Right atrium auricular region (tissue), 2 donors: ENCODE measurements around the gene MGP. TPM values are rescaled to one million over a fixed set of nuclear protein-coding genes. Genes with fewer than 3 reads are reported as not detected.

Source experiments
- DNase-seq: peaks from one replicate; pipeline ENCODE4 v3.0.0-alpha.2; 2019; ENCODE audit warnings: low spot score
- H3K27ac ChIP-seq, 2 donors: fragments of 200-600 bp; sonication (generic); 1 replicate in 1 of 2; 2 replicates in 1 of 2; pipeline ENCODE4 v1.5.1; 2016 to 2019
- H3K27me3 ChIP-seq, 2 donors: fragments of 200-600 bp; sonication (generic); one replicate each; pipeline versions ENCODE4 v1.5.1 to v1.6.0; 2017 to 2019
- H3K36me3 ChIP-seq: fragments of 200-600 bp; sonication (generic); one replicate; pipeline ENCODE4 v1.5.1; 2016
- H3K4me1 ChIP-seq, 2 donors: fragments of 200-600 bp; sonication (generic); one replicate each; pipeline versions ENCODE4 v1.5.1 to v1.6.0; 2017 to 2019
- H3K4me3 ChIP-seq, 2 donors: fragments of 200-600 bp; sonication (generic); 1 replicate in 1 of 2; 2 replicates in 1 of 2; pipeline ENCODE4 v1.5.1; 2017 to 2019; ENCODE audit warnings: mild to moderate bottlenecking in 1 of 2, moderate library complexity in 1 of 2
- H3K9me3 ChIP-seq, 2 donors: fragments of 200-600 bp; sonication (generic); one replicate each; pipeline ENCODE4 v1.5.1; 2019
- total RNA-seq, 2 donors: library from RNA; depleted of rRNA; stranded (reverse); fragments of >200 nt; gene quantifications; one replicate each; pipeline ENCODE4 v1.1.0, GENCODE V29; 2016
- TF ChIP-seq, protein P1 (sequence below), 2 donors: fragments of 200-600 bp; sonication (generic); IDR thresholded peaks; one replicate each; pipeline ENCODE4 v1.5.1; 2019; ENCODE audit warnings: antibody characterized with exemption in 2 of 2

Gene MGP
- total RNA-seq, 2 donors from 2014 or later = 287 to 454 TPM

DNA sequence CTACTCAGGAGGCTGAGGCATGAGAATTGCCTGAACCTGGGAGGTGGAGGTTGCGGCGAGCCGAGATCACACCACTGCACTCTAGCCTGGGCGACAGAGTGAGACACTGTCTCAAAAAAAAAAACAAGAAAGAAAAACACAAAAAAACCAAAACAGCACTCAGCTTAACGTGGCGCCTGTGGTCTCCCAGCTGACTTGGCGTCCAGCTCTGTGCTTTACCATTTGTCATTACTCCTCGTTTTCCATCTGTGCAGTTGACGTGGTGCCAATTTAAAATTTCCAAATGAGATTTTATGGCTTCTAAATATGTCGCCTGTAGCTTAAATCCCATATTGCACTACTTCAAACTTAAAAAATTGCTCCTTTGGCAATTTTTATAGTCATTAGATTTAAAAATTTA is 2.0 kb downstream of the MGP start:
- Histone ChIP-seq H3K36me3 (no peaks in the 10 kb centered on the region), H3K27ac (peak overlapping the region; percentile 79 to 80), H3K27me3 (no peaks in the 10 kb centered on the region), H3K4me1 (peaks cover 0 to 15% of the 10 kb centered on the region in 2 donors), H3K4me3 (peak overlapping the region; percentile 35 to 50), H3K9me3 (no peaks in the 10 kb centered on the region)
- TF ChIP-seq, protein P1, sequence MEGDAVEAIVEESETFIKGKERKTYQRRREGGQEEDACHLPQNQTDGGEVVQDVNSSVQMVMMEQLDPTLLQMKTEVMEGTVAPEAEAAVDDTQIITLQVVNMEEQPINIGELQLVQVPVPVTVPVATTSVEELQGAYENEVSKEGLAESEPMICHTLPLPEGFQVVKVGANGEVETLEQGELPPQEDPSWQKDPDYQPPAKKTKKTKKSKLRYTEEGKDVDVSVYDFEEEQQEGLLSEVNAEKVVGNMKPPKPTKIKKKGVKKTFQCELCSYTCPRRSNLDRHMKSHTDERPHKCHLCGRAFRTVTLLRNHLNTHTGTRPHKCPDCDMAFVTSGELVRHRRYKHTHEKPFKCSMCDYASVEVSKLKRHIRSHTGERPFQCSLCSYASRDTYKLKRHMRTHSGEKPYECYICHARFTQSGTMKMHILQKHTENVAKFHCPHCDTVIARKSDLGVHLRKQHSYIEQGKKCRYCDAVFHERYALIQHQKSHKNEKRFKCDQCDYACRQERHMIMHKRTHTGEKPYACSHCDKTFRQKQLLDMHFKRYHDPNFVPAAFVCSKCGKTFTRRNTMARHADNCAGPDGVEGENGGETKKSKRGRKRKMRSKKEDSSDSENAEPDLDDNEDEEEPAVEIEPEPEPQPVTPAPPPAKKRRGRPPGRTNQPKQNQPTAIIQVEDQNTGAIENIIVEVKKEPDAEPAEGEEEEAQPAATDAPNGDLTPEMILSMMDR (IDR thresholded peaks at IDR 0.05) = no peak
- no peak for DNase-seq

DNA sequence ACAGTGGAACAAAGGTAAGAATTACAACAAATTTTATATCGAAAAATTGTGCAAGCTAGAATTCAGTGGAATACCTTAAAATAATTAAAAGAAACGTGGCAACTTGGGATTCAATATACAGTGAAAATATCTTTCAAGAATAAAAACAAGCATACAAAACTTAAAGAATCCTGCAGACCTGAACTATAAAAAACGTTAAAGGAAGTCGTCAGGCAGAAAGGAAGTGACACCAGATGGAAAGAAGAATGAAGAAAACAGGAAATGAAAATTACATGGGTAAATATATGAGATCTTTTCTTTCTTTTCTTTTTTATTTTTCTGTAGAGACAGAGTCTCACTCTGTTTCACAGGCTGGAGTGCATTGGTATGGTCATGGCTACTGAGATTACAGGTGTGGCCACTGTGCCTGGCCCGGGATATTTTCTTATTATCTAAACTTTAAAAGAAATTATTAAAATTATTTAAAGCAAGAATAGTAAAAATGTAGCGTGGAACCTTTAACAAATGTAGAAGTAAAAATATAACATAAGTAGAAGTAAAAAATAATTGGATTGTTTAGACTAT is 4.7 kb downstream of the MGP start:
- Histone ChIP-seq H3K4me3 (no peak overlapping the region), H3K4me1 (peaks cover 0 to 12% of the 10 kb centered on the region in 2 donors), H3K36me3 (no peaks in the 10 kb centered on the region), H3K27me3 (no peaks in the 10 kb centered on the region), H3K9me3 (no peaks in the 10 kb centered on the region), H3K27ac (no peak overlapping the region)
- no peak for DNase-seq
- TF ChIP-seq, protein P1 (IDR thresholded peaks at IDR 0.05) = no peak

DNA sequence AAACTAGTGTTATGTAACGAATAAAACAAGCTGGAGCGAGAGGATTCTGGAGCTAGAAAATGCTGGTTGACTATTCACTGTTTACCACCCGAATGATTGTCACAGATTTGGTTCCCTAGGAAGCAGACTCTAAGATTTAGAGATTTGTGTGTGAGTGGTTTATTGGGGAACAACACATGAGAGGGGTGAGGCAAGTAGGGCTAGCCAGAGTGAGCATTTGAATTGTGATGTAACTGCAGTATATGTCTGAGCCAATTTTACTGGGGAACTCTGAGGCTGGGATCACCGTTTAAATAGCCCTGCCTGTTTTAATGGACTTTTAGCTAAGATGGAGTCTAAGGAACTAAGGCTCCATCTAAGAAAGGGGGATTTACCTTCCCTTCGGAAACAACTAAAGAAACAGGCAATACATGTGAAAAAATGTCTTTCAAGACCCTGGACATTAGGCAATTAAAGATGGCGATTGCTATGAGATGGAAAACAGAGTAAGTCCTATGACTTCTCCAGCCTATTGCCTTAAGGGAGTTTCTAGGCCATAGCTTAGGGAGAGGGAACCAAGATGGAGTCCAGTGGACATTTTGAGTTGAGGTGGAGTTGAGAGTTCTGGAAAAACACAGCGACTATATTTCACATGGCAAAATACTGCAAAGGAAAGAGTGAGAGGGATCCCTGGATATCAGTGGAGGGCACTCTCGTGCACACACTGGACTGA is 6.3 kb downstream of the MGP start:
- peaks cover 0 to 6% of the 10 kb centered on the region in 2 donors for H3K4me1 ChIP-seq
- H3K27ac ChIP-seq = peak overlapping the region; percentile 12 to 16
- H3K36me3 ChIP-seq = no peaks in the 10 kb centered on the region
- no peak for DNase-seq
- TF ChIP-seq, protein P1 (IDR thresholded peaks at IDR 0.05) = no peak
- H3K9me3 ChIP-seq = no peaks in the 10 kb centered on the region
- H3K27me3 ChIP-seq = no peaks in the 10 kb centered on the region
- H3K4me3 ChIP-seq = no peak overlapping the region

DNA sequence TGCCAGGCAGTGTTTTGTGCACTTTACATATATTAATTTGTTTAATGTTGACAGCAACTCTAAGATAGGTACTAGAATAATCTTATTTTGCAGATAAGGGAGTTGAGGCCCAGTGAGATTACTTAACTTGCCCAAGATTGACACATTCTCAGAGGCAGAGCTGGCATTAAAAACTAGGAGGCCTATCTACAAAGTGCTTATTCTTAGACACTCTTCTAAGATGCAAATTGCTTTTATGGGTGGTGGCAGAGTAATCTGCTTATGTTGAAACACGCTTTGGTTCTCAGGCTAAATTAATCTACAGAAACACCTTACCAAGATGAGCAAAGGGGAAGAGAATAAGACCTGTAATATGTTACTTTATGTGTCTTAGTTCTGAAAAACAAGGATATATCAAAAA is 7.2 kb downstream of the MGP start:
- Histone ChIP-seq H3K4me3 (no peak overlapping the region), H3K36me3 (no peaks in the 10 kb centered on the region), H3K4me1 (no peaks in the 10 kb centered on the region), H3K27ac (no peak overlapping the region), H3K9me3 (no peaks in the 10 kb centered on the region), H3K27me3 (no peaks in the 10 kb centered on the region)
- no peak for DNase-seq
- TF ChIP-seq, protein P1 (IDR thresholded peaks at IDR 0.05) = no peak

DNA sequence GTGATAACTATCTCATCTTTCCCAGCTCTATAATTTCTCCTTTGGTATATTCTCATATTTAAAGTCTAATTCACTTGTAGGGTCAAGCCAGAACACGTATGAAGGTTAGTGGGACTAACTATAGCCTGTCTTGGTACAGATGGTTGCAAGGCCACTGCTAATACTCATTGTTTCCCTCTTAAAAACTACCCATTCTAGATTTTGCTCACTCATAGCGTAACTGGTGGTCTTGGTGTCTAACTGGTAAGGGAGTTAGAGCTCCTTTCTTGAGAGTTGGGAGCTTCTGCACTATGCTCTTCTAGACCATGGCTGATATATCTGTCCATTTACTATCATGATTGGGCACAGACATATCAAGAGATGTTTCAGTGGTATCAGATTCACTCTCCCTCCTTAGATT is 8.8 kb downstream of the MGP start:
- Histone ChIP-seq H3K27me3 (no peaks in the 10 kb centered on the region), H3K4me1 (no peaks in the 10 kb centered on the region), H3K27ac (no peak overlapping the region), H3K36me3 (no peaks in the 10 kb centered on the region), H3K4me3 (no peak overlapping the region), H3K9me3 (no peaks in the 10 kb centered on the region)
- no peak for DNase-seq
- TF ChIP-seq, protein P1 (IDR thresholded peaks at IDR 0.05) = no peak
